Measurements from ENCODE around the gene GNB1L.
"Not testable (repeated sequence)": the region's sequence is repeated elsewhere in the genome, so short reads cannot be mapped to it uniquely, and the experiment has no call there.

GNB1L gene

GRCh38 chr22:19793661-19794310 lies 60.9 kb downstream of the GNB1L start:
- no peak for DNase-seq (ENCODE audit: low spot score)

DNA sequence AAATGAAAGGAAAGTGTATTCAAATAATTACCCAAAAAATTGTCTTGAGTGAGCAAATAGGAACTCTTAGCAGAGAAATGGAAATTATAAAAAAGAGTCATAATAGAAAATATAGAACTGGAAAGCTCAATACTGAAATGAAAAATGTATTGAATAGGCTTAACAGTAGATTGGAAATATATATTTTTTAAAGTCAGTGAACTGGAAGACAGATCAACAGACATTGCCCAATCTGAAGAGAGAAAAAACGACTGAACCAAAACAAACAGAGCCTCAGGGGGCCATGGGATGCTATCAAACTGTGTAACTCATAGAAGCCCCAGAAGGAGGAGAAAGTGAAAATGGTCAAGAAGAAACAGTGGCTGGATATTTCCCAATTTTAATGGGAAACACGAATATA lies 61.5 kb downstream of the GNB1L start:
- no peak for DNase-seq (ENCODE audit: low spot score)

GRCh38 chr22:19792383-19792896 lies 62.2 kb downstream of the GNB1L start:
- DNase-seq (ENCODE audit: low spot score), result not testable (repeated sequence)

GRCh38 chr22:19791894-19792293 lies 62.8 kb downstream of the GNB1L start:
- no peak for DNase-seq (ENCODE audit: low spot score)

DNA sequence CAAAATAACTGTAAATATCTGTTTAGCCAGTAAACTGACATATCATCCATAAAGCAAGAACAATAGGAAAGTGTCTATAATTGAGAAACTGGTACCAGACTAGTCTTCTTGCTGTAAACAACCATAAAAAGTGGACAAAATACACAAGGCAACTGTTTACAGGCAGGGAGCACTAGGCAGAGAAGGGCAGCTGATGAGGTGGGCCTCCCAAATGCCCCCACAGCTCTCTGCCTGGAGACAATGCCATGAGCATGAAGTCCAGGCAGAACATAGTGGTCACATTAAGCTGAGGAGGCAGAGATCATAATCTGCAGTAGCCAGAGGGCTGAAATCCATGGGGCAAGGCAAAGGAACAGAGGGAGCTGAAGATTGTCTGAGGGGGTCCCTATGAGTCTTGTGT lies 63.4 kb downstream of the GNB1L start:
- no peak for DNase-seq (ENCODE audit: low spot score)

- DNase-seq (ENCODE audit: low spot score), result no peak
These were observed 64.8 kb downstream of the GNB1L start for GRCh38 chr22:19789828-19790227.

DNA sequence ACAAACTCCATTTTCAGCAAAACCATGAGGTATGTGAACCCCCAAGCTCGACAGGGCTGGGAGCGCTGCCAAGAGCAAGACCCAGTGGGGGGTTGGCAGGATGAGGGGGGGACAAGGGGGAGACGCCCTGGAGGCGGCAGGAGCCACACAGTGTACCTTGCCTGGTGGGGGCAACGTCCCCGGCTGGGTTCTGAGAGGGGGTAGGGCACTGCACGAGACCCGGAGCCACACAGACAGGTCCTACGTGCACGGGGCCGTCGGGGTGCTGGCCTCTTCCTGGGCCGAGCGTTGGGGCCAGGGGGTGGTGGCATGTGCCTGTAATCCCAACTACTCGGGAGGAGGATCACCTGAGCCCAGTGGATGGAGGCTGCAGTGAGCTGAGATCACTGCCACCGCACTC lies 65.3 kb downstream of the GNB1L start:
- no peak for DNase-seq (ENCODE audit: low spot score)

- DNase-seq (ENCODE audit: low spot score), result no peak
These were observed 65.9 kb downstream of the GNB1L start for GRCh38 chr22:19788661-19789225.

- no peak for DNase-seq (ENCODE audit: low spot score)
These were observed 66.9 kb downstream of the GNB1L start for GRCh38 chr22:19787849-19788141.

DNA sequence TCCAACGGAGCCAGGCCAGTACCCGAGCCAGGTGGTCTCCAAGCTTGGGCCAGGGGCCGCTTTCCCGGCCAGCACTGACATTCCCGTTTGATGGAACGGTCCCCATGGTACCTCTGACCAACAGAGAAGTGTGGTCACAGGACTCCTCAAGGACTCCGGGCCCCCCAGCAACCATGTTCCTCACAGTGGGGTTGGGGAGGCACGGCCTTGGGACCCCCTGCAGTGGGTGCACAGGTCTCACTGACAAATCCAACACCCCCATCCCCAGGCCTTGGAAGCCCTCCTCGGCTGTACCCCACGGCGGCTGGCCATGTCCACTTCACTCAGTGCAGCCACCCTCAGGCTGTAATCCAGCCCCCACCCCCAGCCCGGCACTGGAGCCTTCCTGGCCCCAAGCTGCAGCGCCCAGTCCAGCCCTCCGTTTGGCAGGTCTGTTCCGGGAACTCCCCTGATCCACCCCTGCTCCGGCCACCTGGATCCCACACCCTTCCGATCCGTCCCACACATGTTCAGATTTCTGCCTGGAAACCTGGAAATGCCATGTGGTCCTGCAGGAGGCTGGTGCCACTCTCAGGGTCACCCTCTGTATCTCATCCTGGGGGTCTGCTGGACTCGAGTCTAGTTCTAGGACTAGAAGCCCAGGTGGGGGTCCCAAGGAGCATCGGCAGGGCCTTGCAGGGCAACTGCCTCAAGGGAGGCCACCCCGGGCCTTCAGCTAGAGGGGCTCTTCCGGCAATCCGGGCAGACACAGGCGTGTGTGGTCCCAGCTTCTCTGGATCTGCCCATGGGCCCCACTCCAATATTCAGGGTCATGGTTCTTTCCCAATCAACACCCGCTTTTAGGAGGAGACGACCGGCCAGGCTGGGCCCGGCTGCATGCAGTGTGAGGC lies 67.5 kb downstream of the GNB1L start:
- DNase-seq (ENCODE audit: low spot score), result no peak

DNA sequence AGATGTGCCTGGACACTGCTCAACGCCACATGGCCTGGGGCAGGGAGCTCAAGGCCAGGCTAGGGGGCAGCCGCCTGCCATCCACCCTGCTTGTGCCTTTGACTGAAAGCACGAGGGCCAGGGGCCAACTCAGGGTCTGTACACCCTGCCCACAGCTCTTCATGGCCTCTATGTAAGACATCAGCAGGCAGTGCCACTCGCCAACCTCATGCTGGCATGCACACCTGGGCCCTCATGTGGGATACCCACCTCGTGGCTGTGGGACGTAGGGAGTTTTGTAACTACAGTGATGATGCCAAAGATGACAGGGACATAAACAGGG lies 68.4 kb downstream of the GNB1L start:
- no peak for DNase-seq (ENCODE audit: low spot score)

- no peak for DNase-seq (ENCODE audit: low spot score)
These were observed 69.0 kb downstream of the GNB1L start for GRCh38 chr22:19785461-19786263.

GRCh38 chr22:19784384-19785175 lies 70.1 kb downstream of the GNB1L start:
- DNase-seq (ENCODE audit: low spot score), result no peak

- no peak for DNase-seq (ENCODE audit: low spot score)
These were observed 70.9 kb downstream of the GNB1L start for GRCh38 chr22:19783586-19784383.

GRCh38 chr22:19782533-19782932 lies 72.1 kb downstream of the GNB1L start:
- no peak for DNase-seq (ENCODE audit: low spot score)

DNA sequence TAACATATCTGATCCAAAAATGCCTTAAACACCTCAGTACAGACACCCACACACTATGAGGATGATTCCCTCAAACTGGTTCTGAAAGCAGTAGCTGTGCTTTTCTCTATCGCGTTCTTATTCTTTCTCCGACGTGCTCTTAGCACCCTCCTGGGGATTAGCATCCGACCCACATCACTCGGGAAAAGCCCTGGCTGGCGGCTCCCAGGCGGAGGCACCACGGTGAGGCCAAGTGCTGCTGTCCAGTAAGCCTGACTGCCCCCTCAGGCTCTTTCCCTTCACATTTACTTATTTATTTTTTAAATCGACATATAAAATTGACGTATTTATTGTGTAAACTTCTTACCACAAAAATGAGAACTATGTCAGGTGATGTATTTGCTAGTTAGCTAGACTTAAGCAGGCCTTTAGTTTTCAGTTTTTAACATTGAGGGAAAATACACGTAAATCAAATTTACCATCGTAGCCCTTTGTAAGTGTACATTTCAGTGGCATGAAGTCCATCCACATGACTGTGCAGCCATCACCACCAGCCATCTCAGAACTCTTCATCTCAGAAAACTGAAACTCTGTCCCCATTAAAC lies 74.9 kb downstream of the GNB1L start:
- DNase-seq (ENCODE audit: low spot score), result no peak

GRCh38 chr22:19779011-19779421 lies 75.7 kb downstream of the GNB1L start:
- DNase-seq (ENCODE audit: low spot score), result no peak

DNA sequence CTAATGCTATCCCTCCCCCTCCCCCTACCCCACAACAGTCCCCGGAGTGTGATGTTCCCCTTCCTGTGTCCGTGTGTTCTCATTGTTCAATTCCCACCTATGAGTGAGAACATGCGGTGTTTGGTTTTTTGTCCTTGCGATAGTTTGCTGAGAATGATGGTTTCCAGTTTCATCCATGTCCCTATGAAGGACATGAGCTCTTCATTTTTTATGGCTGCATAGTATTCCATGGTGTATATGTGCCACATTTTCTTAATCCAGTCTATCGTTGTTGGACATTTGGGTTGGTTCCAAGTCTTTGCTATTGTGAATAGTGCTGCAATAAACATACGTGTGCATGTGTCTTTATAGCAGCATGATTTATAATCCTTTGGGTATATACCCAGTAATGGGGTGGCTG lies 77.5 kb downstream of the GNB1L start:
- not testable (repeated sequence) for DNase-seq (ENCODE audit: low spot score)

- DNase-seq (ENCODE audit: low spot score), result no peak
These were observed 78.1 kb downstream of the GNB1L start for GRCh38 chr22:19776433-19777031.
